ENCODE data around the gene HSPA4. TPM values are rescaled to one million over a fixed set of nuclear protein-coding genes. Genes with fewer than 3 reads are reported as not detected.
A peak's percentile ranks its signal among the peaks of the same experiment; 100 is the strongest.

HSPA4 gene
- total and polyA plus RNA-seq, 2 experiments from 2014 or later: 101 to 111 TPM

DNA sequence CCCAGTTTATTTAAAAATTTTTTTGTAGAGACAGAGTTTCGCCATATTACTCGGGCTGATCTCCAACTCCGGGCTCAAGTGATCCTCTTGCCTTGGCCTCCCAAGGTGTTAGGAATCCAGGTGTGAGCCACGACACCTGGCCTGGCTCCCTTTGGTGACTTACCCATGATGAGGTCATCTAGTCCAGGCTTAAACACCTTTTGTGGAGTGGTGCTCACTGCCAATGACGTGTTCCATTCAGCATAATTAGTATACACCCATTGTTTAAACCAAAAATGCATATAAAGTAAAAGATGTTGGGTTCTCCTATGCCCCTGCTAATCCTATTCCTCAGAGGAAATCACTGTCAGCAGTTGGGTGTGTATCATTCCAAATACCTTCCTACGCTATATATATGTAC, 91.0 kb downstream of the HSPA4 start:
- H3K9ac ChIP-seq: no peak overlapping the region
- no peaks in the 10 kb centered on the region for H3K4me1 ChIP-seq (ENCODE audit: insufficient read depth)
- H4K20me1 ChIP-seq (ENCODE audit: insufficient read depth): no peaks in the 10 kb centered on the region
- WGBS, 2 experiments (ENCODE audit: low coverage in 1 of 2, low lambda C conversion rate in 2 of 2, missing lambda C conversion rate in 2 of 2): 44 to 51% methylated on average over 6 of the region's 6 CpGs
- H3K9me2 ChIP-seq (ENCODE audit: insufficient read depth): no peaks in the 10 kb centered on the region
- H3K27ac ChIP-seq: no peak overlapping the region
- in situ Hi-C loops (cut with MboI): no loop called here
- H3K27me3 ChIP-seq (replicated peaks; ENCODE audit: insufficient read depth): peaks cover 12% of the 10 kb centered on the region; the same call in 1 of the 2 replicates
- no peak overlapping the region for H3K4me2 ChIP-seq (ENCODE audit: unreplicated experiment)
- no peaks in the 10 kb centered on the region for H3K79me2 ChIP-seq (ENCODE audit: insufficient read depth)
- no peaks in the 10 kb centered on the region for H3K36me3 ChIP-seq (ENCODE audit: low read depth)
- no peak for TF ChIP-seq EZH2phosphoT487 (IDR thresholded peaks at IDR 0.05; ENCODE audit: insufficient read depth, low read depth)
- no peak for TF ChIP-seq EZH2 (IDR thresholded peaks at IDR 0.05; ENCODE audit: insufficient read depth, poor library complexity, severe bottlenecking)
- no peak for DNase-seq
- no peak overlapping the region for H3K4me3 ChIP-seq
- H2AFZ ChIP-seq: no peak overlapping the region
- H3F3A ChIP-seq (ENCODE audit: insufficient read depth): no peaks in the 10 kb centered on the region
- H3K9me3 ChIP-seq (ENCODE audit: low read depth): no peaks in the 10 kb centered on the region

DNA sequence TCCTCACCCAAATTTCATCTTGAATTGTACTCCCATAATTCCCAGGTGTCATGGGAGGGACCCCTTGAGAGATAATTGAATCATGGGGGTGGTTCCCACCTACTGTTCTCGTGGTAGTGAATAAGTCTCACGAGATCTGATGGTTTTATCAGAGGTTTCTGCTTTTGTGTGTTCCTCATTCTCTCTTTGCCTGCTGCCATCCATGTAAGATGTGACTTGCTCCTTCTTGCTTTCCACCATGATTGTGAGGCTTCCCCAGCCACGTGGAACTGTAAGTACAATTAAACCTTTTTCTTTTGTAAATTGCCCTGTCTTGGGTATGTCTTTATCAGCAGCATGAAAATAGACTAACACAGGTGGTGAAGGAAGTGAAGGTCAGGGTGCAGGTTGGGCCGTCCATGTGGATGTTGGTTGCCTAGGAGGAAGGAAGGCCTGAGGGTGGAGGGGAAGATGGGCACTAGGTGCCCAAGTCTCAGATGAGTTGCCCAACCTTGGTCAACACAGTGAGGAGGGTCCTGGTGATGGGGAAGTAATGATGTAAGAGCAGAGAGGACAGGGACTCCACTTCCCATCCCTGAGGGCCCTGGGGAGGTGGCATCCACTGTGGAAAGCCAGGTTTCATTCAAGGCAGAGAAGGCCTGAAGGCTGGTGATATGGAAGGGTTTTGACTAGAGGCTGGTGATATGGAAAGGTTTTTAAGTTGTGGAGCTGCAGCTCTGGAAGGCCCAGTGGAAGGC, 92.6 kb downstream of the HSPA4 start:
- no peak for DNase-seq
- no peak overlapping the region for H3K27ac ChIP-seq
- no peak overlapping the region for H3K9ac ChIP-seq
- H3K79me2 ChIP-seq (ENCODE audit: insufficient read depth): no peaks in the 10 kb centered on the region
- H3K9me2 ChIP-seq (ENCODE audit: insufficient read depth): no peaks in the 10 kb centered on the region
- in situ Hi-C loops (cut with MboI): no loop called here
- H3K4me1 ChIP-seq (ENCODE audit: insufficient read depth): no peaks in the 10 kb centered on the region
- no peaks in the 10 kb centered on the region for H4K20me1 ChIP-seq (ENCODE audit: insufficient read depth)
- H3K36me3 ChIP-seq (ENCODE audit: low read depth): no peaks in the 10 kb centered on the region
- WGBS, 2 experiments (ENCODE audit: low coverage in 1 of 2, low lambda C conversion rate in 2 of 2, missing lambda C conversion rate in 2 of 2): 22 to 26% methylated on average over 4 of the region's 4 CpGs
- peaks cover 12% of the 10 kb centered on the region; the same call in 1 of the 2 replicates for H3K27me3 ChIP-seq (replicated peaks; ENCODE audit: insufficient read depth)
- H2AFZ ChIP-seq: no peak overlapping the region
- TF ChIP-seq EZH2phosphoT487 (IDR thresholded peaks at IDR 0.05; ENCODE audit: insufficient read depth, low read depth) (no peak), EZH2 (IDR thresholded peaks at IDR 0.05; ENCODE audit: insufficient read depth, poor library complexity, severe bottlenecking) (no peak)
- H3F3A ChIP-seq (ENCODE audit: insufficient read depth): no peaks in the 10 kb centered on the region
- no peak overlapping the region for H3K4me3 ChIP-seq
- H3K9me3 ChIP-seq (ENCODE audit: low read depth): no peaks in the 10 kb centered on the region
- no peak overlapping the region for H3K4me2 ChIP-seq (ENCODE audit: unreplicated experiment)

DNA sequence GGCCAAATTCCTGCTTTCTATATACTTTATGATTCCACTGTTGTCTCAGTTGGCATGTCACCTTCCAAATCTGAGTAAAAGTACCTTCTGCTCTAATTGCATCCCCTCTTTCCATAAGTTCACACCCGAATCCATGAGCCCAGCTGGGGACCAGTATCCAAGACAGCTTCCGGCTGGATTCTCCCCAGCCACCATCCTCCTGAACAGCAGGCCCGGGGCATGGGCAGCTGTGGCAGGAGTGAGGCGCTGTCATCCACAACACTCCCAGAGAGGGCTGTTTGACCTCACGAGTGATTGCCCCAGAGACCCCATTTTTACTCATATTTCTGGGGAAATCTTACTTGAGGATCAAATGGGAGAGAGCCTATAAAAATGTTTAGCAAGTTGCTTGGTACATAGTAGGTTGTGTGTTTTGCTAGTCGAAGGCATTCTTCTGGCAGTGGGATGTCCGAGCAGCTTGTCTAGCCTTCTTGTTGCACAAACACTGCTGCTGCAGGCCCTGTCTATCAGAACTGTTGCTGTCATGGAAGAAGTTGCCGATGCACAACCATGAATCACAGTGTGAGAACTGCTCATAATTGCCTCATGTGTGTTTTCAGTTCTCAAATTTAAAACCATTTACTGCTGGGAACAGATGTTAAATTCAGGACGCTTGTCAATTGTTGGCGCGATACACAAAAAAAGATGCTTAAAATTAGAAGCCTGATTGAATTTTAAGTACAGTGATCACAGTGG, 93.8 kb downstream of the HSPA4 start:
- no peak overlapping the region for H3K9ac ChIP-seq
- no peaks in the 10 kb centered on the region for H4K20me1 ChIP-seq (ENCODE audit: insufficient read depth)
- no peak for TF ChIP-seq EZH2 (IDR thresholded peaks at IDR 0.05; ENCODE audit: insufficient read depth, poor library complexity, severe bottlenecking)
- TF ChIP-seq EZH2phosphoT487 (IDR thresholded peaks at IDR 0.05; ENCODE audit: insufficient read depth, low read depth): no peak
- WGBS, 2 experiments (ENCODE audit: low coverage in 1 of 2, low lambda C conversion rate in 2 of 2, missing lambda C conversion rate in 2 of 2): 30 to 32% methylated on average over 11 of the region's 11 CpGs
- H3K9me2 ChIP-seq (ENCODE audit: insufficient read depth): no peaks in the 10 kb centered on the region
- H3K9me3 ChIP-seq (ENCODE audit: low read depth): no peaks in the 10 kb centered on the region
- no peaks in the 10 kb centered on the region for H3F3A ChIP-seq (ENCODE audit: insufficient read depth)
- H3K4me3 ChIP-seq: no peak overlapping the region
- in situ Hi-C loops (cut with MboI): no loop called here
- no peak overlapping the region for H3K4me2 ChIP-seq (ENCODE audit: unreplicated experiment)
- H3K27ac ChIP-seq: no peak overlapping the region
- no peaks in the 10 kb centered on the region for H3K4me1 ChIP-seq (ENCODE audit: insufficient read depth)
- H2AFZ ChIP-seq: no peak overlapping the region
- no peaks in the 10 kb centered on the region for H3K79me2 ChIP-seq (ENCODE audit: insufficient read depth)
- H3K27me3 ChIP-seq (replicated peaks; ENCODE audit: insufficient read depth): peaks cover 12% of the 10 kb centered on the region; the same call in 1 of the 2 replicates
- no peaks in the 10 kb centered on the region for H3K36me3 ChIP-seq (ENCODE audit: low read depth)
- DNase-seq: peak; percentile 20

DNA sequence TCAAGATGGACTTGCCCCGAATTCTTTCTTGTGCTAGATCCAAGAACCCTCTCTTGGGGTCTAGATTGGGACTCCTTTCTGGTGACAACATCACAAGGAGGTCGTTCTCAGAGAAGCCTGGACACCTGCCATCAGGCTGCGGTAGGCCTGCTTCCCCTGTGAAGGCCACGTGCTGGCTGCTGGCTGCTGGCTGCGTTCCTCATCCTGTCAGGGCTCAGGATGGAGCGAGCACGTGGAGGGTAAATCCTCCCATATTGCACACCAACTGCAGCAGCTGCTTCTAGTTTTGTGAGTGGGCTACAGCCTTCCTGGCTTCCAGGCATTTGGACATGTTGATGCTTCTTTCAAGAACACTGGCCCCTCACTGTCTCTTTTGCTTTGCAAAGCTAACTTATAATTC, 95.6 kb downstream of the HSPA4 start:
- TF ChIP-seq EZH2 (IDR thresholded peaks at IDR 0.05; ENCODE audit: insufficient read depth, poor library complexity, severe bottlenecking): no peak
- no peak for TF ChIP-seq EZH2phosphoT487 (IDR thresholded peaks at IDR 0.05; ENCODE audit: insufficient read depth, low read depth)
- H3K4me1 ChIP-seq (ENCODE audit: insufficient read depth): no peaks in the 10 kb centered on the region

More for the DNA sequence above, 95.6 kb downstream of the HSPA4 start:
- no peaks in the 10 kb centered on the region for H3K9me2 ChIP-seq (ENCODE audit: insufficient read depth)
- 18 to 22% methylated on average over 7 of the region's 7 CpGs for WGBS, 2 experiments (ENCODE audit: low coverage in 1 of 2, low lambda C conversion rate in 2 of 2, missing lambda C conversion rate in 2 of 2)
- in situ Hi-C loops (cut with MboI): no loop called here
- no peaks in the 10 kb centered on the region for H3F3A ChIP-seq (ENCODE audit: insufficient read depth)
- no peak overlapping the region for H3K27ac ChIP-seq
- DNase-seq: no peak
- no peak overlapping the region for H3K4me3 ChIP-seq
- H3K4me2 ChIP-seq (ENCODE audit: unreplicated experiment): no peak overlapping the region
- H3K27me3 ChIP-seq (replicated peaks; ENCODE audit: insufficient read depth): peaks cover 12% of the 10 kb centered on the region; the same call in 1 of the 2 replicates
- no peak overlapping the region for H3K9ac ChIP-seq
- no peaks in the 10 kb centered on the region for H3K9me3 ChIP-seq (ENCODE audit: low read depth)
- H3K36me3 ChIP-seq (ENCODE audit: low read depth): no peaks in the 10 kb centered on the region
- no peak overlapping the region for H2AFZ ChIP-seq
- H3K79me2 ChIP-seq (ENCODE audit: insufficient read depth): no peaks in the 10 kb centered on the region
- H4K20me1 ChIP-seq (ENCODE audit: insufficient read depth): no peaks in the 10 kb centered on the region
